ENCODE data around the gene DYNC1LI1. TPM values are rescaled to one million over a fixed set of nuclear protein-coding genes. Genes with fewer than 3 reads are reported as not detected.

DYNC1LI1 gene
- total and polyA plus RNA-seq, 9 of the 15 experiments (the other 6 are each of a cell fraction or from before 2014, with no cell fraction given), result 21.0 to 85.4 (median 61.3) TPM

GRCh38 chr3:32614956-32615355, 44.3 kb upstream of the DYNC1LI1 start:
- Histone ChIP-seq H3K9ac (ENCODE audit: insufficient read depth in 1 of 2, low read depth in 2 of 2, low read length in 2 of 2) (no peak overlapping the region), H3K4me2 (ENCODE audit: insufficient read depth, low read length) (no peak overlapping the region), H4K20me1 (replicated peaks; ENCODE audit: control insufficient read depth, insufficient read depth, low read length) (no peaks in the 10 kb centered on the region), H3K36me3 (ENCODE audit: control insufficient read depth, insufficient read depth, low read length) (no peaks in the 10 kb centered on the region), H3K79me2 (ENCODE audit: control insufficient read depth, insufficient read depth, low read length) (no peaks in the 10 kb centered on the region), H3K27ac (ENCODE audit: extremely low read depth, low read depth, low read length) (no peak overlapping the region), H3K9me1 (ENCODE audit: control insufficient read depth, insufficient read depth, low read length) (no peaks in the 10 kb centered on the region), H3K27me3 (ENCODE audit: control insufficient read depth in 2 of 2, insufficient read depth in 2 of 2, low read length in 2 of 2) (peaks cover 18 to 21% of the 10 kb centered on the region in 2 experiments), H3K9me3 (replicated peaks; ENCODE audit: control insufficient read depth, insufficient read depth, low read depth, low read length) (no peaks in the 10 kb centered on the region), H3K4me3 (no peak overlapping the region), H3K4me1 (replicated peaks in 1 of 2; ENCODE audit: control insufficient read depth in 2 of 2, insufficient read depth in 2 of 2, low read length in 2 of 2) (no peaks in the 10 kb centered on the region), H2AFZ (ENCODE audit: low read depth, low read length) (no peak overlapping the region)
- WGBS (ENCODE audit: insufficient coverage, low coverage, missing lambda C conversion rate), result 2% methylated on average over 2 of the region's 2 CpGs
- no TSS peak for BruUV-seq (replicated peaks)
- ATAC-seq, result 0 out of 3 replicates have a peak, but pooled peaks have one; percentile 44
- no peak for FAIRE-seq
- in situ Hi-C loops (cut with MboI), result no loop called here
- CTCF ChIA-PET (ENCODE audit: low intra/inter-chr PET ratio), result no interaction called here
- TF ChIP-seq CBFA2T3 (IDR thresholded peaks at IDR 0.05) (0 out of 2 replicates have a peak, but pooled peaks have one; percentile 12), PCBP1 (IDR thresholded peaks at IDR 0.05; ENCODE audit: low read depth, low read length, poor library complexity, severe bottlenecking) (no peak), GABPA (tag; conservative IDR thresholded peaks at IDR 0.05; ENCODE audit: low read depth) (0 out of 2 replicates have a peak, but pooled peaks have one; percentile 38), SPI1 (IDR thresholded peaks at IDR 0.05; ENCODE audit: borderline replicate concordance, low read depth, low read length) (peak; percentile 20; the same call in 1 of the 2 replicates)
- TF ChIP-seq, protein P1, sequence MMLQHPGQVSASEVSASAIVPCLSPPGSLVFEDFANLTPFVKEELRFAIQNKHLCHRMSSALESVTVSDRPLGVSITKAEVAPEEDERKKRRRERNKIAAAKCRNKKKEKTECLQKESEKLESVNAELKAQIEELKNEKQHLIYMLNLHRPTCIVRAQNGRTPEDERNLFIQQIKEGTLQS (IDR thresholded peaks at IDR 0.05), result no peak
- TF ChIP-seq, protein P1 (CRISPR knock-in tag; conservative IDR thresholded peaks at IDR 0.05), result no peak
- no peak for DNase-seq (ENCODE audit: extremely low read depth in 1 of 4, low spot score in 3 of 4)
- POLR2A ChIA-PET, result no interaction called here
- intact Hi-C loops (cut with micrococcal nuclease), result no loop called here

Data from K562 (cell line).